Keratinocyte (primary cell): Measurements from ENCODE around the gene N4BP2L1. TPM values are rescaled to one million over a fixed set of nuclear protein-coding genes. Genes with fewer than 3 reads are reported as not detected.
A peak's percentile ranks its signal among the peaks of the same experiment; 100 is the strongest.

ENCODE experiments used
- DNase-seq: peaks from one replicate; pipeline ENCODE4 v3.0.0-alpha.2; 2011; ENCODE audit warnings: low read depth, missing footprints, low spot score
- FAIRE-seq: peaks from 2 replicates; lab custom pipeline; 2011; peaks lifted over from hg19 to GRCh38; lab: Jason Lieb, UNC
- H2AFZ ChIP-seq: 2 replicates; pipeline ENCODE4 v1.6.0; 2012; ENCODE audit warnings: low read length, control low read depth, inconsistent platforms; ENCODE audit not compliant: control insufficient read depth
- H3K27ac ChIP-seq: 2 replicates; pipeline ENCODE4 v1.5.1; 2011; ENCODE audit warnings: low read length; ENCODE audit not compliant: control insufficient read depth, insufficient read depth
- H3K27me3 ChIP-seq: 3 replicates; pipeline ENCODE4 v1.6.0; 2011; ENCODE audit warnings: low read length; ENCODE audit not compliant: control insufficient read depth, insufficient read depth; ENCODE audit errors: extremely low read depth
- H3K36me3 ChIP-seq, 2 experiments: 2 replicates in 1 of 2; 3 replicates in 1 of 2; pipeline ENCODE4 v1.5.1; 2011; ENCODE audit warnings: low read length in 2 of 2, mild to moderate bottlenecking in 1 of 2; ENCODE audit not compliant: control insufficient read depth in 2 of 2, insufficient read depth in 2 of 2; ENCODE audit errors: extremely low read depth in 1 of 2
- H3K4me1 ChIP-seq: 3 replicates; pipeline ENCODE4 v1.5.1; 2011; ENCODE audit warnings: low read length; ENCODE audit not compliant: control insufficient read depth, insufficient read depth; ENCODE audit errors: extremely low read depth
- H3K4me2 ChIP-seq: 3 replicates; pipeline ENCODE4 v1.6.0; 2011; ENCODE audit warnings: low read depth, low read length; ENCODE audit not compliant: control insufficient read depth, insufficient read depth; ENCODE audit errors: extremely low read depth
- H3K4me3 ChIP-seq, 3 experiments: fragments of 200-600 bp in 1 of 3; sonication (generic) in 1 of 3; 2 replicates in 2 of 3; 3 replicates in 1 of 3; pipeline ENCODE4 v1.5.1; 2011 to 2016; ENCODE audit warnings: low read length in 3 of 3, mild to moderate bottlenecking in 3 of 3, control low read depth in 2 of 3, inconsistent platforms in 1 of 3, low read depth in 1 of 3, mixed read lengths in 1 of 3, mixed run types in 1 of 3, moderate library complexity in 1 of 3; ENCODE audit not compliant: control insufficient read depth in 2 of 3, insufficient read depth in 2 of 3; ENCODE audit errors: extremely low read depth in 1 of 3
- H3K79me2 ChIP-seq: 2 replicates; pipeline ENCODE4 v1.6.0; 2012; ENCODE audit warnings: low read length; ENCODE audit not compliant: control insufficient read depth, insufficient read depth
- H3K9ac ChIP-seq: 3 replicates; pipeline ENCODE4 v1.6.0; 2011; ENCODE audit warnings: low read length; ENCODE audit not compliant: control insufficient read depth, insufficient read depth; ENCODE audit errors: extremely low read depth
- H3K9me1 ChIP-seq: 3 replicates; pipeline ENCODE4 v1.6.0; 2011; ENCODE audit warnings: low read length; ENCODE audit not compliant: control insufficient read depth, insufficient read depth; ENCODE audit errors: extremely low read depth
- H3K9me3 ChIP-seq: 2 replicates; pipeline ENCODE4 v1.5.1; 2012; ENCODE audit warnings: low read depth, low read length; ENCODE audit not compliant: control insufficient read depth
- H4K20me1 ChIP-seq: 3 replicates; pipeline ENCODE4 v1.6.0; 2011; ENCODE audit warnings: low read length; ENCODE audit not compliant: control insufficient read depth, insufficient read depth; ENCODE audit errors: extremely low read depth
- CTCF ChIP-seq, 3 experiments: IDR thresholded peaks in 1 of 3; conservative IDR thresholded peaks in 1 of 3; optimal IDR thresholded peaks in 1 of 3; 2 replicates in 2 of 3; 3 replicates in 1 of 3; pipeline versions ENCODE3 to v1.5.1; 2011; ENCODE audit warnings: low read length in 3 of 3, mild to moderate bottlenecking in 3 of 3, moderate library complexity in 2 of 3, control low read depth in 1 of 3, inconsistent platforms in 1 of 3; ENCODE audit not compliant: insufficient read depth in 2 of 3; ENCODE audit errors: extremely low read depth in 1 of 3
- EZH2 ChIP-seq: IDR thresholded peaks from one replicate; pipeline ENCODE4 v1.6.1; 2012; ENCODE audit warnings: inconsistent platforms, mild to moderate bottlenecking, low read length, moderate library complexity
- dilution Hi-C: fragments of 300-500 bp; cut with MboI; formaldehyde crosslinking; loops from one replicate; pipeline ENCODE4 v1.7.0; 2020; ENCODE audit warnings: low sequenced_read_pairs; ENCODE audit not compliant: extremely low pct_ligation_motif_present
- polyA plus RNA-seq, 5 experiments: library from polyadenylated mRNA; depleted of rRNA in 3 of 5; stranded (reverse) in 3 of 5; stranded (forward) in 1 of 5; unstranded in 1 of 5; fragments of >200 nt; gene quantifications; 1 replicate in 1 of 5; 2 replicates in 3 of 5; 3 replicates in 1 of 5; pipeline versions ENCODE4 v1.2.1 to v1.2.3, GENCODE V29; 2011 to 2012; ENCODE audit warnings: missing spikeins in 2 of 5, low read depth in 1 of 5, low replicate concordance in 1 of 5

N4BP2L1 gene
- polyA plus RNA-seq, 1 donor (not counting 4 experiments of a cell fraction or from before 2014, with no cell fraction given), result 1.3 TPM

DNA sequence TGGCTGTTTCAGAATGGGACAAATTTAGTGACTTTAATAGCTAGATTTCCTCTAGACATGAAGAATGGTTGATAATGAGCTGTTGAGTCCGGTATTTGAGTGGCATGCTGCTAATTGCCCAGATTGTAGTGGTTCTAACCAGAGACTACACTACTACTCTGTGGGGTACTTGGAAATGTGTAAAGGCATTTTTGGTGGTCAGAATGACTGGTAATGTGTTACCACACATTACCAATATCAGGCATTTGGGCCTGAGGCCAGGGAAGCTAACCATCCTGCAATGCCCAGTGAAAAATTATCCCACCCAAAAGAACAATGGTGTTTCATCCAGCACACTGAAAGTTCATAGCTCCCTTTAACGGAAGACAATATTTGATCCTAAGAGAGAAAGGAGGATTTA, 17.5 kb upstream of the N4BP2L1 start:
- no peak for TF ChIP-seq CTCF (optimal IDR thresholded peaks at IDR 0.05 in 1 of 3, IDR thresholded peaks at IDR 0.05 in 1 of 3, conservative IDR thresholded peaks at IDR 0.05 in 1 of 3; ENCODE audit: extremely low read depth in 1 of 3, insufficient read depth in 2 of 3, low read length in 3 of 3)
- no peak for TF ChIP-seq EZH2
- Histone ChIP-seq H4K20me1 (no peaks in the 10 kb centered on the region), H3K4me1 (no peaks in the 10 kb centered on the region), H3K36me3 (peaks cover 0 to 1% of the 10 kb centered on the region in 2 experiments), H2AFZ (no peak overlapping the region), H3K27ac (no peak overlapping the region), H3K27me3 (no peaks in the 10 kb centered on the region), H3K9me3 (no peaks in the 10 kb centered on the region), H3K4me3 (no peak overlapping the region), H3K4me2 (no peak overlapping the region), H3K79me2 (no peaks in the 10 kb centered on the region), H3K9ac (no peak overlapping the region), H3K9me1 (no peaks in the 10 kb centered on the region)
- FAIRE-seq (no peak), DNase-seq (no peak)
- dilution Hi-C loops, result no loop called here

GRCh38 chr13:32443111-32443510, 15.2 kb upstream of the N4BP2L1 start:
- H3K27ac ChIP-seq, result no peak overlapping the region
- TF ChIP-seq EZH2, result no peak
- peak; percentile 16 to 50 (median 29) for TF ChIP-seq CTCF (optimal IDR thresholded peaks at IDR 0.05 in 1 of 3, IDR thresholded peaks at IDR 0.05 in 1 of 3, conservative IDR thresholded peaks at IDR 0.05 in 1 of 3; ENCODE audit: extremely low read depth in 1 of 3, insufficient read depth in 2 of 3, low read length in 3 of 3)
- dilution Hi-C loops, result no loop called here
- H3K4me1 ChIP-seq, result no peaks in the 10 kb centered on the region
- no peaks in the 10 kb centered on the region for H3K79me2 ChIP-seq
- FAIRE-seq (no peak), DNase-seq (no peak)
- H3K9me1 ChIP-seq, result no peaks in the 10 kb centered on the region
- H2AFZ ChIP-seq, result no peak overlapping the region
- H3K9ac ChIP-seq, result no peak overlapping the region
- no peaks in the 10 kb centered on the region for H3K27me3 ChIP-seq
- H3K4me3 ChIP-seq, result no peak overlapping the region
- no peaks in the 10 kb centered on the region for H3K9me3 ChIP-seq
- H4K20me1 ChIP-seq, result no peaks in the 10 kb centered on the region
- H3K36me3 ChIP-seq, result peaks cover 0 to 1% of the 10 kb centered on the region in 2 experiments
- H3K4me2 ChIP-seq, result no peak overlapping the region
